Thymus (tissue), 11 donors: ENCODE measurements around the gene PRDX2. TPM values are rescaled to one million over a fixed set of nuclear protein-coding genes. Genes with fewer than 3 reads are reported as not detected.

Experiments used
- DNase-seq, 9 donors: peaks; one replicate each; pipeline ENCODE4 v3.0.0-alpha.2; 2013; ENCODE audit warnings: low spot score in 9 of 9, low read depth in 6 of 9, missing footprints in 1 of 9
- H3K27ac ChIP-seq, 2 donors: one replicate each; pipeline ENCODE4 v1.5.1; 2013; ENCODE audit warnings: control low read depth in 1 of 2, low read depth in 1 of 2, low read length in 1 of 2, mild to moderate bottlenecking in 1 of 2, moderate library complexity in 1 of 2
- H3K27me3 ChIP-seq, 2 donors: one replicate each; pipeline ENCODE4 v1.5.1; 2013; ENCODE audit warnings: low read length in 1 of 2; ENCODE audit not compliant: control insufficient read depth in 2 of 2, insufficient read depth in 1 of 2
- H3K36me3 ChIP-seq, 2 donors: one replicate each; pipeline ENCODE4 v1.5.1; 2013; ENCODE audit warnings: low read length in 1 of 2, mild to moderate bottlenecking in 1 of 2, moderate library complexity in 1 of 2; ENCODE audit not compliant: control insufficient read depth in 2 of 2, insufficient read depth in 2 of 2
- H3K4me1 ChIP-seq, 2 donors: one replicate each; pipeline ENCODE4 v1.5.1; 2013; ENCODE audit warnings: low read length in 2 of 2; ENCODE audit not compliant: control insufficient read depth in 2 of 2, insufficient read depth in 2 of 2
- H3K4me3 ChIP-seq, 2 donors: one replicate each; pipeline ENCODE4 v1.5.1; 2013; ENCODE audit warnings: low read length in 2 of 2, control low read depth in 1 of 2, mild to moderate bottlenecking in 1 of 2
- H3K9me3 ChIP-seq, 2 donors: one replicate each; pipeline ENCODE4 v1.5.1; 2013; ENCODE audit warnings: low read length in 1 of 2, mild to moderate bottlenecking in 1 of 2; ENCODE audit not compliant: control insufficient read depth in 2 of 2, insufficient read depth in 1 of 2
- WGBS: extraction: QIAGEN DNeasy Blood & Tissue Kit; methylation state at CpG from one replicate; pipeline ENCODE4 v1.1.7; 2013; 5-methylcytosine and 5-hydroxymethylcytosine counted together
- polyA plus RNA-seq: library from polyadenylated mRNA; stranded (reverse); fragments of 200-250 nt; gene quantifications from one replicate; pipeline ENCODE4 v1.2.3, GENCODE V29; 2013
- total RNA-seq: library from RNA; stranded (reverse); fragments of 120-200 nt; gene quantifications from one replicate; pipeline ENCODE4 v1.2.4, GENCODE V29; 2013
- donor health status: healthy.

Gene PRDX2
- total and polyA plus RNA-seq, 2 donors = 113 to 202 TPM

DNA sequence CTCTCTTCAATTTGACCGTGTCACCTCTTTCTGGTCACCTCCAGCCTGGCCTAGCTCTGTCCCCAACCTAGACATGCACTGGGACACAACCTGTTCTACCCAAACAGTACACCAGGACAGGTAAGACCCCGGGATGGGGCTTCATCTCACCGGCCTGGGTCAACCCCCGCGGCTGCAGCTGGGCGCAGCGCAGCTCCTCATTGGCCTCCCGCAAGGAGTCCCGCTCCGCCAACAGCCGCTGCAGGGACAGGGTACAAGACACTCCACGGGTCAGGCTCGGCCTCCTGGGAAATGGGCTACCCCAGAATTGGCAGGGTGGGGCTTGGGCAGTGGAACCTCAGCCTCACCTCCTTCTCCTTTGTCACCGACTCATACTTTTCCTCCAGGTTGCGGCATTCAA is 33.9 kb downstream of the PRDX2 start:
- Histone ChIP-seq H3K36me3 (no peaks in the 10 kb centered on the region), H3K4me1 (peaks cover 2 to 17% of the 10 kb centered on the region in 2 donors), H3K9me3 (peaks cover 0 to 4% of the 10 kb centered on the region in 2 donors), H3K4me3 (no peak overlapping the region), H3K27me3 (peaks cover 0 to 21% of the 10 kb centered on the region in 2 donors), H3K27ac (no peak overlapping the region)
- WGBS = 98% methylated on average over 15 of the region's 15 CpGs
- no peak for DNase-seq

DNA sequence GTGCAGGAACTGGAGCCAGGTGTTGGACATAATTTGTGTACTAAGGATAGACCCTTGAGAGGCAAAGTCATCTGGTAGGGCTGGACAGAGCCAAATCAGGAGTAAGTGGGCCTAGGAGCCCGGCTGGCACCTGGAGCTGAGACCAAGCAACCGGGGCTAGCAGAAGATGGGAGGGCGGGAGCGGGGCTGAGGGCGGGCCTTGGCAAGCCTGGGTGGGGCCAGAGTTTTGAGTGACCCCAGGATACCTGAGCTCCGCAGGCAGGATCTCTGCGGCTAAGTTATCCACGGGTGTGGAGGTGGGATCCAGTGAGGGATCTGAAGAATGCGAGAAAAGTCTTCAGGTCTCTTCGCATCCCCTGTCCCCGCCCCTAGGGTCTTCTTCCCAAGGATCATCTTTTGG is 34.5 kb downstream of the PRDX2 start:
- H3K4me3 ChIP-seq = no peak overlapping the region
- no peak overlapping the region for H3K27ac ChIP-seq
- 98% methylated on average over 11 of the region's 11 CpGs for WGBS
- peaks cover 0 to 17% of the 10 kb centered on the region in 2 donors for H3K27me3 ChIP-seq
- H3K36me3 ChIP-seq = no peaks in the 10 kb centered on the region
- DNase-seq = no peak
- peaks cover 2 to 17% of the 10 kb centered on the region in 2 donors for H3K4me1 ChIP-seq
- H3K9me3 ChIP-seq = peaks cover 0 to 4% of the 10 kb centered on the region in 2 donors

DNA sequence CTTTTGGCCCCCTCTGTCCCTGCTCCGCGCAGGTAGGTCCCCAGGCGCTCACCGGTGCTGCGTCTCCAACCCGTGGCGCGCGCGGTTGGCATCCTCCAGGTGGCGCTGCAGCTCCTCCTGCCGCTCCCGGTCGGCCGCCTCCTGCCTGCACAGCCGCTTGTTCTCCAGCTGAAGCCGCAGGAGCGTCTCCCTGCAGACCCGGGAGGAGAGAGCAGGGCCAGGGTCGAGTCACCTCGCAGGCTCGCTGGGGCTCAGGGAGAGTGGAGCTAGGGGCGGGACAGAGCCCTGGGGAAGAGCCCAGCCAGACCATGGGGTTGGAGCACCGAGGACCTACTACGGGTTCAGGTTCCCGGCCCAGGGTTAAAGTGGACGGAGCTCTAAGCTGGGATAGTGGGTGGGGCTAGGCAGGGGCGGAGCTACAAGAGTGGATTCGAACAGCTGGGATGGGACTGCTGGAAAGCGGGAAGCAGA is 35.5 kb downstream of the PRDX2 start:
- peaks cover 2 to 17% of the 10 kb centered on the region in 2 donors for H3K4me1 ChIP-seq
- H3K4me3 ChIP-seq = peak overlapping the region; percentile 8 to 21
- 52% methylated on average over 30 of the region's 30 CpGs for WGBS
- H3K9me3 ChIP-seq = peaks cover 0 to 4% of the 10 kb centered on the region in 2 donors
- H3K27ac ChIP-seq = no peak overlapping the region
- H3K27me3 ChIP-seq = peaks cover 0 to 14% of the 10 kb centered on the region in 2 donors
- no peaks in the 10 kb centered on the region for H3K36me3 ChIP-seq
- peak in 3 of 9 donors; percentile 65 to 80 (median 75) for DNase-seq

DNA sequence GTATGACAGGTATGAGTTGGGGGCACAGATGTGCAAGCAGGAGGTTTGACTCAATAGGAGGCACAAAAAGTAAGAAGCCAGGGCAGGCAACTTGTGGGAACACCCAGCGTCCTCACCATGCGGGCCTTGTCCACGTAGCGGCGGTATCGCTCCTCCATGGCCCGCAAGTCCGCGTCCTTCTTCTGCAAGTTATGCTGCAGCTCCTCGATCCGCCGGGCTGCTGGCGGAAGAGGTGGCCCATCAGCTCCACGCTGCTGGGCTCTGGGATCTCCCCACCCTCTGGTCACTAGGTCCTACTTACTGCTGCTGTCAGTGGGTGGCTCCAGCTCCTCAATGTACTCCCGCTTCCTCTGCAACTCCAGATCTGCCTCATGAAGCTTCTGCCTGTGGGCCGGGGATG is 36.9 kb downstream of the PRDX2 start:
- no peak for DNase-seq
- 99% methylated on average over 16 of the region's 16 CpGs for WGBS

DNA sequence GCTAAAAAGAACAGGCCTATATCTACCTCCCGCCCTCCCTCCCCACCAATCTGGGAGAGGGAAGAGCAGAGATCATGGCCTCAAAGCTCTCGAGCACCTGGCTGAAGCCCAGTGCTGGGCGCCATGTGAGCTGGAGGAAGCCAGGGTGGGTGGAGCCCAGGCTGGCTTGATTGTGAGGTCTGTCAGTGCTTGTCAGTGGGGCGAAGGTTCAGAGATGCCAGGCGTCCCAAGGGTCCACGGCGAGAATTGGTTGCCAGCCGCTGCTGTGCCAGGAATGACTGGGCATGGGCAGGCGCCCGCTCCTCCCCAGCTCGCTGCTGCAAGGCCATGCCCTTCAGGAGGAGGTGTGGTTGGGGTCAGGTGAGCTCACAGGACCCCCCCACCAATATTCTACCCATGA is 38.5 kb downstream of the PRDX2 start:
- H3K9me3 ChIP-seq = peaks cover 0 to 4% of the 10 kb centered on the region in 2 donors
- no peak overlapping the region for H3K4me3 ChIP-seq
- no peaks in the 10 kb centered on the region for H3K36me3 ChIP-seq
- WGBS = 97% methylated on average over 11 of the region's 11 CpGs
- H3K4me1 ChIP-seq = peaks cover 0 to 4% of the 10 kb centered on the region in 2 donors
- H3K27me3 ChIP-seq = peaks cover 0 to 13% of the 10 kb centered on the region in 2 donors
- H3K27ac ChIP-seq = no peak overlapping the region
- DNase-seq = no peak

More for the DNA sequence above, 36.9 kb downstream of the PRDX2 start:
- Histone ChIP-seq H3K4me1 (peaks cover under 1 to 9% of the 10 kb centered on the region in 2 donors), H3K27ac (no peak overlapping the region), H3K9me3 (peaks cover 0 to 4% of the 10 kb centered on the region in 2 donors), H3K4me3 (no peak overlapping the region), H3K27me3 (peaks cover 0 to 9% of the 10 kb centered on the region in 2 donors), H3K36me3 (no peaks in the 10 kb centered on the region)

DNA sequence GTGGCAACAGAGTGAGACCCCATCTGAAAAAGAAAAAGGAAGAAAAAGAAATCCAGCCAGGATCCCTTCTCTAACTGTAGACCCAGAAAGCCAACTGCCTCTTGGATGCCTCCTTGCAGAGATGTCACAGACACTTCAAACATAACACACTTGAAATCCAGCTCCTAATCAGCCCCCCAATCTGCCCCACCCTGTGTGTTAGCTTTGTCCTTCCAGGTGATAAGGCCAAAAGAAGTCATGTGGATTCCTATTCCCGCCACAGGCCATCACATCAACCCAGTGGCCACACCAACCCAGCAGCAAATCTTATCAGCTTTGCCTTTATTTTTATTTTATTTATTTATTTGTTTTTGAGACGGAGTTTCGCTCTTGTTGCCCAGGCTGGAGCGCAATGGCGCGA is 41.9 kb downstream of the PRDX2 start:
- H3K4me3 ChIP-seq = no peak overlapping the region
- H3K36me3 ChIP-seq = no peaks in the 10 kb centered on the region
- no peak for DNase-seq
- H3K4me1 ChIP-seq = peaks cover 6 to 7% of the 10 kb centered on the region in 2 donors
- no peak overlapping the region for H3K27ac ChIP-seq
- H3K27me3 ChIP-seq = peaks cover 0 to 29% of the 10 kb centered on the region in 2 donors
- 99% methylated on average over 6 of the region's 6 CpGs for WGBS
- H3K9me3 ChIP-seq = peaks cover 0 to 7% of the 10 kb centered on the region in 2 donors

DNA sequence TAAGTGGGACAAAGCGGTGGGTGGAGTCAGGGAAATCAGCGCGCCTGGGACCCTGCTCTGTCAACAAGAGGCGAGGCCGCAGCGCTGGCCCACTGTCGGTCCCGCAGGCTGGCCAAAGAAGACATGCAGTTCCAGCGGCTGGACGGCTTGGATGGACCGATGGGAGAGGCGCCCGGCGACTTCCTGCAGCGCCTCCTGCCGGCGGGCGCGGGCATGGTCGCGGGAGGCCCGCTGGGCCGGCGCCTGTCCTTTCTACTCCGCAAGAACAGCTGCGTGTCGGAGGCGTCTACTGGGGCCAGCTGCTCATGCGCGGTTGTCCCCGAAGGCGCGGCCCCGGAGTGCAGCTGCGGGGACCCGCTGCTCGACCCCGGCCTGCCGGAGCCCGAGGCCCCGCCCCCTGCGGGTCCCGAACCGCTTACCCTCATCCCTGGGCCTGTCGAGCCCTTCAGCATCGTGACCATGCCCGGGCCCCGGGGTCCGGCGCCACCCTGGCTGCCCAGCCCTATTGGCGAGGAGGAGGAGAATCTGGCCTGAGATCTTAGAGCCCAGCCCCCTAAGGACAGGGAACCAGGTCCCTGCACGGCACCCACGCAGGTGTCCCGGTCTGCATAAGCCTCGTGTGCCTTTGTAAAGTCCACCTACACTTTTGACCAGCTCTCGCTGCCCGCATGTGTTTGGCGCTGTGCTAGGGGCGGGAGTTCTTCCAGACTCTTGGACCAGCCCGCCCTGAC is 43.9 kb downstream of the PRDX2 start:
- Histone ChIP-seq H3K27ac (no peak overlapping the region), H3K4me1 (peaks cover 6 to 7% of the 10 kb centered on the region in 2 donors), H3K4me3 (no peak overlapping the region), H3K27me3 (peaks cover 0 to 35% of the 10 kb centered on the region in 2 donors), H3K9me3 (peaks cover 0 to 7% of the 10 kb centered on the region in 2 donors), H3K36me3 (no peaks in the 10 kb centered on the region)
- WGBS = 13% methylated on average over 60 of the region's 60 CpGs
- peak in 4 of 9 donors; percentile 38 to 66 (median 60) for DNase-seq

DNA sequence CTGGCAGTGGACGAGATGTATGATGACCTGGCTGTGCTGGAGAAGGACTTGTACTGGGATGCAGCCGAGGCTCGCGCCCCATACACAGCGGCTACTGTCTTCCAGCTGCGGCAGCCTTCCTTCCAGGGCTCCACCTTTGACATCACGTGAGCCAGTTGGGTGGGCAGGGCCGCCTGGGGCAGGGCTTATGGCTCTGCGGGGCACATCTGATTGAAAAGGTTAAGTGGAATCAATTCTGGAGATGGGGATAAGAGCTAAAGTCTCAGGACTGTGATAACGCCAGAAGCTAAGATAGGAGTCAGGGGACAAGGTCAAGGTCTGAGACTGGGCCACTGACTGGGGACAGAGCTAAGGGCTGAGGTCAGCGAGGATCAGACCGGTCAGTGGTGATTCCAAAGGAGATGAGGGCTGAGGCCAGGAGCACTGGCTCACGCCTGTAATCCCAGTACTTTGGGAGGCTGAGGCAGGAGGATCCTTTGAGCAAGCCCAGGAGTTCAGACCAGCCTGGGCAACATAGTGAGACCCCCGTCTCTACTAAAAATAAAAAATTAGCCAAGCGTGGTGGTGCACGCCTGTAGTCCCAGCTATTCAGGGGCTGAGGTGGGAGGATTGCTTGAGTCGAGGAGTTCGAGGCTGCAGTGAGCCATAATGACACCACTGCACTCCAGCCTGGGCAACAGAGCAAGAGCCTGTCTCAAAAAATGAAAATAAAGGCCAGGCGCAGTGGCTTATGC is 45.3 kb downstream of the PRDX2 start:
- 94% methylated on average over 19 of the region's 19 CpGs for WGBS
- no peak overlapping the region for H3K4me3 ChIP-seq
- peaks cover 0 to 47% of the 10 kb centered on the region in 2 donors for H3K27me3 ChIP-seq
- no peaks in the 10 kb centered on the region for H3K36me3 ChIP-seq
- no peak overlapping the region for H3K27ac ChIP-seq
- H3K9me3 ChIP-seq = peaks cover 0 to 7% of the 10 kb centered on the region in 2 donors
- peaks cover 6 to 7% of the 10 kb centered on the region in 2 donors for H3K4me1 ChIP-seq
- DNase-seq = no peak
